HL-60 (cell line): ENCODE measurements around the gene TMCO4.

Experiments
- REST ChIP-seq: IDR thresholded peaks from 2 replicates; pipeline ENCODE4 v1.6.1; 2012; ENCODE audit warnings: low read depth; ENCODE audit not compliant: insufficient replicate concordance
- TF ChIP-seq, protein P1 (sequence below): IDR thresholded peaks from one replicate; pipeline ENCODE4 v1.5.1; 2011; ENCODE audit warnings: low read length, control low read depth, inconsistent platforms; ENCODE audit not compliant: insufficient read depth

GRCh38 chr1:19687414-19687813, 112.3 kb downstream of the TMCO4 start:
- TF ChIP-seq, protein P1, sequence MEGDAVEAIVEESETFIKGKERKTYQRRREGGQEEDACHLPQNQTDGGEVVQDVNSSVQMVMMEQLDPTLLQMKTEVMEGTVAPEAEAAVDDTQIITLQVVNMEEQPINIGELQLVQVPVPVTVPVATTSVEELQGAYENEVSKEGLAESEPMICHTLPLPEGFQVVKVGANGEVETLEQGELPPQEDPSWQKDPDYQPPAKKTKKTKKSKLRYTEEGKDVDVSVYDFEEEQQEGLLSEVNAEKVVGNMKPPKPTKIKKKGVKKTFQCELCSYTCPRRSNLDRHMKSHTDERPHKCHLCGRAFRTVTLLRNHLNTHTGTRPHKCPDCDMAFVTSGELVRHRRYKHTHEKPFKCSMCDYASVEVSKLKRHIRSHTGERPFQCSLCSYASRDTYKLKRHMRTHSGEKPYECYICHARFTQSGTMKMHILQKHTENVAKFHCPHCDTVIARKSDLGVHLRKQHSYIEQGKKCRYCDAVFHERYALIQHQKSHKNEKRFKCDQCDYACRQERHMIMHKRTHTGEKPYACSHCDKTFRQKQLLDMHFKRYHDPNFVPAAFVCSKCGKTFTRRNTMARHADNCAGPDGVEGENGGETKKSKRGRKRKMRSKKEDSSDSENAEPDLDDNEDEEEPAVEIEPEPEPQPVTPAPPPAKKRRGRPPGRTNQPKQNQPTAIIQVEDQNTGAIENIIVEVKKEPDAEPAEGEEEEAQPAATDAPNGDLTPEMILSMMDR = no peak
- no peak for TF ChIP-seq REST
